Measurements from ENCODE around the gene LRP8. TPM values are rescaled to one million over a fixed set of nuclear protein-coding genes. Genes with fewer than 3 reads are reported as not detected.

The LRP8 gene
- total RNA-seq, 1 experiment from 2014 or later, result 21.4 TPM

DNA sequence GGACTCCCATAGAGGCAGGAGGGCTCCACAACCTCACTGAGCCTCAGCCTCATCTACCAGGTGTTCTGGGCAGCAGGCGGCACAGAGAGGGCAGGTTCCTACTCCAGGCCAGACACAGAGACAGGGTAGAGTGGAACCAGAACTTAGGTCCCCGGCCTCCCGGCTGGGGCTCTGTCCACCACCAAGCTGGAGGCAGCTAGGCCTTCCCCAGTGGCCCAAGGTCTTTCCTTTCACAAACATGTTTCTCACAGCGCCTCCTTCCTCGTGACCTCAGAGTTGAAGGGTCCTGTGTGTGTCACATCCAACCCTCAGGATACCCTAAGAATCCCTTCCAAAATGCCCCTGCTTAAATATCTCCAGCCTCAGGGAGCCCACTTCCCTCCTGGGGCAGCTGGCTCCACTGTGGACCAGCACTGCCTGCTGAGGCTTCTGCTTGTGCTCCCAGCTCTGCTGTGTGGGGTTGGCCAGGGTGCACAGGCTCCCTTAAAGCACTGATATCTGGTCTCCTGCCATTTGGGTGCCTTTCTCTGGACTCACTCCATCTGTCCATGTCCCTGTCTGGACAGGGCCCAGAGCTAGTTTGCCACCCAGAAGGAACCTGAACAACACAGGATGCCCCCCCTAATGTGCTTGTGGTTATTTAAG is 56.3 kb downstream of the LRP8 start:
- H3K27ac ChIP-seq, result no peak overlapping the region
- peaks cover 9% of the 10 kb centered on the region for H3K36me3 ChIP-seq
- H3K4me1 ChIP-seq, result no peaks in the 10 kb centered on the region
- no peak for DNase-seq
- H3K27me3 ChIP-seq, result no peaks in the 10 kb centered on the region
- no peaks in the 10 kb centered on the region for H3K9me3 ChIP-seq (replicated peaks)
- H3K4me3 ChIP-seq, result no peak overlapping the region

DNA sequence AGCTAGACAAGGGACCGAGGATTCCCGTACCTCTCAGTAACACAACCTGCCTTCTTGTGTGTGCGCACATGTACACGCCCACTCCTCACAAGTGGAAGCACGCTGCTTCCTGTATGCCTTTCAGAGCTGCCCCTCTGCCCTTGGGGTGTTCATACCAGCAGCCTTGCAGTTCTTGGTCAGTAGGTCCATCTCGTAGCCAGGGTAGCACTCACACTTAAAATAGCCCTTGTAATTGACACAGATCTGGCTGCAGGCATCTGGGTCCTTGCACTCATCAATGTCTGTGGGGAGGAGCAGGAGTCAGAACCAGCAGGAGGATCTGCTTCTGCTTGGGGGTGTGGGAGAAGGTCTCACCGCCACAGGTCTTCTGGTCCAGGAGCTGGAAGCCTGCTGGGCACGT is 57.0 kb downstream of the LRP8 start:
- H3K27me3 ChIP-seq, result no peaks in the 10 kb centered on the region

DNA sequence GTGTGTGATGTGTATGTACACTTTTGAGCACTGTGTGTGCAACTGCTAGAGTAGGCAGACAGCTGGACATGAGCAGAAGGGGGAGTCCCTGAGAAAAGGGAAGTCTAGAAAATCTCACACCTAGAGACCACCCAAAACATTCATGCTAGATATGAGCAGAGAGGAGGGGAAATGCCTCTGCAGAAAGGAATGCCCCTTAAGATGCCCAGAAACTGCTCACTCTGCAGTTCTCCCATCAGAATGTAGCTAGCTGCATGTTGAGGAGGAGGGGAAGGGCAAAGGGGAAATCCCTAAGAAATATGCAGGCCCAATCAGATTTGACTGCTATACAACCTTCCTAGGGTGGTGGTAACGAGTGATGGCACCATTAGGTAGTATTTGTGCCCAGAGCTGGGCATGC is 57.8 kb downstream of the LRP8 start:
- DNase-seq, result no peak
- no peaks in the 10 kb centered on the region for H3K4me1 ChIP-seq
- H3K36me3 ChIP-seq, result peaks cover 9% of the 10 kb centered on the region
- no peak overlapping the region for H3K27ac ChIP-seq
- H3K4me3 ChIP-seq, result no peak overlapping the region
- H3K27me3 ChIP-seq, result no peaks in the 10 kb centered on the region
- H3K9me3 ChIP-seq (replicated peaks), result no peaks in the 10 kb centered on the region

More for the DNA sequence above, 57.0 kb downstream of the LRP8 start:
- Histone ChIP-seq H3K4me1 (no peaks in the 10 kb centered on the region), H3K27ac (no peak overlapping the region), H3K36me3 (peaks cover 9% of the 10 kb centered on the region), H3K4me3 (no peak overlapping the region), H3K9me3 (replicated peaks) (no peaks in the 10 kb centered on the region)
- no peak for DNase-seq

DNA sequence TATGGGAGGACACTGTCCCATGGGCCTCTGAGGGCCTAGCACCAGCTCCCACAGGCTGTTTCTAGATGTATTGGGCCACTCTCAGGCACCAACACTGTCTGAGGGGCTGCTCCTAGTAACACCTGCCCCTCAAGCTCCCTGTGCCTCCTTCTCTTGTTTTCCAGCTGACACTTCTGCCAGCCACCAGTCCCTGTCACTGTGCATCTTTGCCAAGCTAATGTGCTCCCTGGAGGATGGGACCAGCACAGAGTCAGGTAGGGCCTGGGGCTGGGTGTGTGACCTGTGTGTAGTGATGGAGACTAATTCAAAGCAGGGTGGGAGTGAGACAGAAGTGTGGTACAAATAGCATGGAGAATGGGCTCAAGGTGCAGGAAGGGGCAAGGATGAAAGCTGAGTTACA is 60.1 kb downstream of the LRP8 start:
- no peaks in the 10 kb centered on the region for H3K27me3 ChIP-seq
- no peaks in the 10 kb centered on the region for H3K9me3 ChIP-seq (replicated peaks)
- DNase-seq, result no peak

DNA sequence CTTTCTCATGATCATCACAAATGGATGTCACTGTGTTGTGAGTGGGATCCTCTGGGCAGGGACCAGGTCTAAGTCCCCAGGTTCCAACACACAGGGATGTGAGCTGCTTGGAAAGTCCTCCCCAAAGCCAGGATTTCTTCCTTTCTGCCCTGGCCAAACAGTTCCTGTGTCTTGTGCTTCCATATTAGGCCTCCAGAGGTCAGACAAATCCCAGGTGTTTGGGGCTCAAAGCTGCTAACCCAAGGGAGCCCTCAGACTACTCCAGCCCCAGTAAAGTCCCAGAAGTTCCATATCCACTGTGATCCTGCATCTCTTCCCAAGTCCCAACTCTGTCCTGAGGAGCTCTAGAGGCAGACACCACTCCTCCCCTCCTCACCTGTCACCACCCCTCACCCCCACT is 61.8 kb downstream of the LRP8 start:
- peak in 1 of 2 experiments; percentile 49 for DNase-seq
- Histone ChIP-seq H3K4me3 (no peak overlapping the region), H3K27ac (no peak overlapping the region), H3K4me1 (no peaks in the 10 kb centered on the region), H3K27me3 (no peaks in the 10 kb centered on the region), H3K9me3 (replicated peaks) (no peaks in the 10 kb centered on the region), H3K36me3 (peaks cover 19% of the 10 kb centered on the region; the same call in 1 of the 2 replicates)

More for the DNA sequence above, 60.1 kb downstream of the LRP8 start:
- H3K4me1 ChIP-seq, result no peaks in the 10 kb centered on the region
- H3K36me3 ChIP-seq, result peaks cover 16% of the 10 kb centered on the region
- no peak overlapping the region for H3K27ac ChIP-seq
- H3K4me3 ChIP-seq, result no peak overlapping the region

DNA sequence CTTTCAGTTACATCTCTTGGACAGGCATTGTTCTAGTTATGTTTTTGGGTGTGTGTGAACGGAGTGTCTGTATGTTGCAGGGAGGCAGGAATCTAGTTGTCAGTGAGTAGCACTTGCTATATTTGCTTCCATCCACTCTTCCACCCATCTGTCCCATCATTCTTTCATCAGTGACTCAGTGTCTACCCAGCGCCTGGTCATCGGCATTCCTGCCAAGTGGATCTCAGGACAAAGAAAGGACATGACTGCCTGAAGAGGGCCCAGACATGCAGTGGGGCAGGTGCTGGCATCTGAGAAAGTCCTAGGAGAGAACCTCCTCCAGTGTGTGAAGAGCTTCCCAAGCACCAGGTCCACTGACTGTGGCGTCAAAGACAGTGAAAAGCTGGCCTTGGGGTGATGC is 62.3 kb downstream of the LRP8 start:
- H3K4me1 ChIP-seq, result no peaks in the 10 kb centered on the region
- no peak for DNase-seq
- peaks cover 20% of the 10 kb centered on the region; the same call in 1 of the 2 replicates for H3K36me3 ChIP-seq

DNA sequence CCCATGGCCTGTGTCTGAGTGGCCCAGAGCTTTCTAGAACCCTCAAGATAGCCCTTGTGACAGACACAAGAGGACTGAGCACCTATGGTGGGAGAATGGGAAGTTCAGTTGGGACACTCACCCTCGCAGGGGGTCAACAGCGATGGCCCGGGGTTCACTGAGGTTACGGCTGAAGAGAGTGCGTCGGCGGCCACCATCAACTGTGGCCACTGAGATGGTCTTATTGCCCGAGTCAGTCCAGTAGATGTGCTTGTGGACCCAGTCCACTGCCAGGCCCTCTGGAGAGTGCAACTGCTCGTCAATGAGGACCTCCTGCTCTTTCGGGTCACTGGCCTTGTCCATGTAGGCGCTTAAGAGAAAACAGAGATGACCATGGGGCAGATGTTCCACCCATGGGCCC is 63.8 kb downstream of the LRP8 start:
- Histone ChIP-seq H3K4me1 (no peaks in the 10 kb centered on the region), H3K27ac (no peak overlapping the region), H3K36me3 (peaks cover 21% of the 10 kb centered on the region; the same call in 1 of the 2 replicates), H3K4me3 (no peak overlapping the region), H3K27me3 (no peaks in the 10 kb centered on the region), H3K9me3 (replicated peaks) (no peaks in the 10 kb centered on the region)
- no peak for DNase-seq

More for the DNA sequence above, 62.3 kb downstream of the LRP8 start:
- Histone ChIP-seq H3K27ac (no peak overlapping the region), H3K9me3 (replicated peaks) (no peaks in the 10 kb centered on the region), H3K4me3 (no peak overlapping the region), H3K27me3 (no peaks in the 10 kb centered on the region)

DNA sequence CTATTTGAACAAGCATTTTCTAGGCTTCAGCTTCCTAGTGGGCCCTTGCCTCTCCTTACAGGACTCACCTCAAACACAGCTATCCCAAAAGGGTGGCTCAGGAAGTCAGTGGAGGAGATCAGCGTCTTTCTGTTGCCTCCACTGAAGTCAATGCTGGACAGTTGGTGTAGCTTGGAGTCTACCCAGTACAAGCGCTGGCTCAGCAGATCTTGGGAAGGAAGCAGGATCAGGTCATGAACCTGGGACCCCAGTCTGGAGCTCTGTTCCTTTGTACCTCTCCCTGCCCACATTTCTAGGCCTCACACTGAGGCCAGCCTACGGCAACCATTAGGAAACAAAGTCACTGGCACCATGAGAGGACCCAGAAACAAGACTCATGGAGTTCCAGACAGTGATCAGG is 65.9 kb downstream of the LRP8 start:
- Histone ChIP-seq H3K9me3 (replicated peaks) (no peaks in the 10 kb centered on the region), H3K27me3 (no peaks in the 10 kb centered on the region), H3K4me3 (no peak overlapping the region), H3K4me1 (no peaks in the 10 kb centered on the region), H3K27ac (no peak overlapping the region), H3K36me3 (peaks cover 21% of the 10 kb centered on the region; the same call in 1 of the 2 replicates)
- no peak for DNase-seq

DNA sequence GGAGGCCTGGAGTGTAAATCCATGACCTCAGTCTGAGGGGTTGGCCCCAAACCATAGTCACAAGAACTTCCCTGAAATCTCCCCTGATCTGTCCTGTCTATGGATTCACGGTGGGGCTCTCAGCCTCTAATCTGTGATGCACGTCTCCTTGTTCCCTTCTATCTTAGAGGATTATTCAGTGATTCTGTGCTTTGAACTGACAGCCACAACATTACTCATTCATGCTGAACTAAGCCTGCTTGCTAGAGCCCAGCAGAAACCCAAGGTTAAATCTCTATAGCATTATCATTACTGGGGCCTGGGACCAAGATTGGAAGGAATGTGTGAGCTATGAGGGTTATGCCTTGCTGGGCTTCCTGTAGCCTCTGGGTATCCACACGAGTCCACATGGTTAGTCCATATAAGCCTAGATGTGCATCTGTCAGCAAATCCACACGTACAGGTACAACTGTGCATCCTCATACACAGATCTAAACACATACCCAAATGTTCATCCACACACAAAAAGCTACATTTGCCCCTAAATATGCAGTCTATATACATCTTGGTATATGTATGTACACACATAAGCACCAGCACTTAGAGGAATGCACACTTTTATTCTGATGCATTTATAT is 67.1 kb downstream of the LRP8 start:
- Histone ChIP-seq H3K27ac (no peak overlapping the region), H3K27me3 (no peaks in the 10 kb centered on the region), H3K36me3 (peaks cover 21% of the 10 kb centered on the region; the same call in 1 of the 2 replicates), H3K4me1 (no peaks in the 10 kb centered on the region), H3K4me3 (no peak overlapping the region), H3K9me3 (replicated peaks) (no peaks in the 10 kb centered on the region)
- DNase-seq, result no peak

DNA sequence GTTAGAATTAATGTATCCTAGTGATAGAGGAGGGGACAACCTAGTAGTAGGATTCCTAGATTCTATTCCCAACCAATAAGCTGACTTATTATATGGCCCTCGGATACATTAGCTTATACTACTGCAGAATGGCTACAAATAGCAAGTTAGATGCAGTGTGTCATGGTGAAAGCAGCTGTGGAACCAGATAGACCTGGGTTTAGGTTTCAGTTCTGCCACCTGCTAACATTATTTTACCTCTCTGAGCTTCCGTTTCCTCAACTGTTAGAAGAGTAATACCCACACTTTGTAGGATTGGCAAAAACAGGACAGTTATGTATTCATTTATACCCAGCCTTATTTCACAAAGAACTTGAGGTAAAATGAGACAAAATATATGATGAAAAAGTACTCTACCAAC is 67.9 kb downstream of the LRP8 start:
- Histone ChIP-seq H3K4me3 (no peak overlapping the region), H3K27me3 (no peaks in the 10 kb centered on the region), H3K4me1 (no peaks in the 10 kb centered on the region), H3K36me3 (peaks cover 21% of the 10 kb centered on the region; the same call in 1 of the 2 replicates), H3K27ac (no peak overlapping the region), H3K9me3 (replicated peaks) (no peaks in the 10 kb centered on the region)
- no peak for DNase-seq

DNA sequence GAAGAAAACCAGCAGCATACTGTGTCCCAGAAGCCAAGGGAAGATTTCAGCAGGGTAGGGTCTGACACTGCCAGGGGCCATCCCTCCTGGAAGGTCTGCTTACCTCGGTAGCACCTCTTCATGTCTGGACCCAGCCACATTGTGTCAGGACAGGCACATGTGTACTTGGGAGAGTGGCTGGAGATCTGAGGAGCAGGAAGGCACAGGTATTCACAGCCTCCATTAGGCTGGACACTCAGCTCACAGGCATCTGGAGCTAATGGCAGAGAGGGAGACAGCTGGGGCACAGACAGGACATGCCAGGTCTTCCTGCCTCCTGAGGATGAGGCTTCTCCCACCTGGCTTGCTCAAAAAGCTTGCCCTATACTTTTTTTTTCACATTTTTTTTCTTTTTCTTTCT is 69.7 kb downstream of the LRP8 start:
- Histone ChIP-seq H3K36me3 (peaks cover 14% of the 10 kb centered on the region; the same call in 1 of the 2 replicates), H3K4me3 (no peak overlapping the region), H3K4me1 (no peaks in the 10 kb centered on the region), H3K27ac (no peak overlapping the region), H3K9me3 (replicated peaks) (no peaks in the 10 kb centered on the region), H3K27me3 (no peaks in the 10 kb centered on the region)
- no peak for DNase-seq

DNA sequence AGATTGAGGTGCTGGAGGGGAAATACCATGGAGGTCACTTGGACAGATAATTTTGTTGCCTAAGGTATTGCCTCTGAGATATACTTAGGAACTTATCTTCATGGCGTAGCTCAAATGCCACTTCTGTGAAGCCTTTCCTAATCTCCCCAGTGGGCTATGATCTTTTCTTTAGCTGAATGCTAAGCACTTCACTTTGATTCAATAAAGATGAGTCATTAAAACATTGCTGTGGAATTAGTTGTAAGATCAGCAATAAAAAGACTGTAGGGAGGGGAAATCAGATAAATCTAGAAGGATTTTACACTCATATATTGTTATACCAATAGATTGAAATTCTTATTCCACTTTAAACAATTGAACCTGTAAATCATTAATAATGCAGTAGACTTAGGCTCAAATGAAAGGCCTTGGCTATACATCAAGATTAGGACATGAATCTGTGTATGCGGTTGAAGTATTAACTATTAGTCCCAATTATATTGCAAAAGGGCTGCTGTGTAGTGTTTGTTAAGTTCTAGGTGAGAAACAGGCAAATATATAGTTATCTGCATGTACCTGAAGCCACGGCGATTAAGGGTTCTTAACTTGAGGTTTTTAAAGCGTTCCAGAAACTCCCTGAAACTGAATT is 70.3 kb downstream of the LRP8 start:
- H3K27me3 ChIP-seq, result no peaks in the 10 kb centered on the region
- DNase-seq, result no peak
- H3K36me3 ChIP-seq, result peaks cover 14% of the 10 kb centered on the region; the same call in 1 of the 2 replicates
- H3K4me1 ChIP-seq, result no peaks in the 10 kb centered on the region
- H3K27ac ChIP-seq, result no peak overlapping the region
- no peak overlapping the region for H3K4me3 ChIP-seq
- H3K9me3 ChIP-seq (replicated peaks), result no peaks in the 10 kb centered on the region

DNA sequence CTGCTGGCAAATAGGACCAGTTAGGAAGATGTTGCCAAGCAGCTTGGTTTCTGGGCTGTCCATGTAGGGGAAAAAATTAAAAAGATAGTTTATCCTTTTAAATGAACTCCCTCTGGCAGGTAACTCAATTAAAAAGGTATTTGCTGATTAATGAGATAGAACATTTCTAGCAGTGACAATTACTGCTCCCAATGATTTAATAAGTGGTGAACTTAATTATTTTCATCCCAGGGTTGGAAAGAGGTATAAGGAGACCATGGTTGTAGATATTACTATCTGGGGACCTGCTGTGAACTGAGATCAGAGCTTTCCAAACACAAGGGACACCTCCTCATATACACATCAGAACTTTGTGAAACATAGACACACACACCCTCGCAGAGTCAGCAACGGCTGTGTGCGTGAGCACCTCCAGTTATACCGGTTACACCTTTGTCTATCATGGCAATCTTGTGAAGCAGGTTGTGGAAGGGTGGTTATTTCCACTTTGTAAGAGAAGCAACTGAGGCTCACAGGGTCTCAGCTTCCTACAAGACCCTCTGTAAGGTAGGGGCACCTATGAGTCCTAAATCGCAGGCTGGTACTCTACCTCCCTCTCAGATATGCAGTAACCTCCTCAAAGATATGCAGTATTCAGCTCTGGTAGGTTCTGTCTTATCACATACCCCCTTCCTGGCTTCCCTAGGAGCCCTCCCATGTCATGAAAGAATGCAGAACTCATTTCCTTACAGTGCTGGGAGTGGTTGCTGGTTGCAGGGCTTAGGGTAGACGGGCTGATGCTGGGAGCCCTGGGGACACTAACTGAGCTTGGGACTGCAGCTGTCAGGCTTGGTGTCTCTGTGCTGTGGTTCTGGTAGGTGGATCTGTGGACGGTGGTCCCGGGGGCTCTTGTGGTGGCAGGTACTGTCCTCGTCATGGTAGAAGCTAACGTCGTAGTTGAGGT is 71.1 kb downstream of the LRP8 start:
- Histone ChIP-seq H3K4me3 (no peak overlapping the region), H3K4me1 (no peaks in the 10 kb centered on the region)

DNA sequence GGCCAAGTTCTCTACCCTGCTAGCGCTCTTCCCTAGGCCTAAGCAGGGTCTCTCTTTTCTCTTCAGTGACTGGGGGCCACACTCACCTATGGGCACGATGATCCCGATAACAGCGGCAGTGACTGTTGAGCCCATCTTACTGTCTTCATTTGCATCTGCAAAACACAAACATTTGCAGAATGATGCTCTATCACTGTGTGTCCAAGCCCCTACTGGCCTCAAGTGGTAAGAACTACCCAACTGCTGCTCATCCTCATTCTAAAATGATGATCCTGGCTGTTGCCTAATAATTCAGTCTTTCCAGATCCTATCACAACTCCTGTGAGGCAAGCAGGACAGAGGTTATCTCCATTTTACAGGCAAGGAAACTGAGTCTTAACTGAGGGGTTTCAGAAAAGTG is 72.8 kb downstream of the LRP8 start:
- Histone ChIP-seq H3K27ac (no peak overlapping the region), H3K27me3 (no peaks in the 10 kb centered on the region), H3K9me3 (replicated peaks) (no peaks in the 10 kb centered on the region), H3K4me1 (no peaks in the 10 kb centered on the region), H3K4me3 (no peak overlapping the region), H3K36me3 (peaks cover 3% of the 10 kb centered on the region; the same call in 1 of the 2 replicates)
- no peak for DNase-seq

More for the DNA sequence above, 71.1 kb downstream of the LRP8 start:
- H3K27me3 ChIP-seq, result no peaks in the 10 kb centered on the region
- no peaks in the 10 kb centered on the region for H3K9me3 ChIP-seq (replicated peaks)
- no peak overlapping the region for H3K27ac ChIP-seq
- peaks cover 13% of the 10 kb centered on the region; the same call in 1 of the 2 replicates for H3K36me3 ChIP-seq
- DNase-seq, result no peak
